Measurements from ENCODE around the gene LGI1. TPM values are rescaled to one million over a fixed set of nuclear protein-coding genes. Genes with fewer than 3 reads are reported as not detected.

LGI1 gene
- total and polyA plus RNA-seq, 2 of the 8 experiments (the other 6 are each of a cell fraction or from before 2014, with no cell fraction given): 0.15 TPM; not detected in 1

DNA sequence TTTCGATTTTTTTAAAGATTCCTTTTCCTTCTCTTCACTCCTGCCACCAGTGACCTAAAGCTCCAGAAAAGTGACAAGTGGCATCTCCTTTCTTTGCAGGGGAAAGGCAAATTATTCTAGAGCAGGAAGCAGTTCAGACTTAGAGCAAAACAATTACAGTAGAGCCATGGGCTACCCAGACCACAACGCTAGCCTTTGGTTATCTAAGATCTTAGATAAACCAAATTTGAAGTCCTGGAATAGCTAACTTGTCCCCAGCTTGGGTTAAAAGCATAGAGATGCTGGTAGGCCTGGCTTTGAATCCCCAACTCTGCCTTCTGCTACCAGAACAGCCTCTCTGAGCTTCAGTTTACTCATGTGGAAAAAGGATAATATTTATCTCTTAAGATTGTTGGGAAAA, 38.4 kb downstream of the LGI1 start:
- no peaks in the 10 kb centered on the region for H3K27me3 ChIP-seq (replicated peaks in 1 of 4; ENCODE audit: control insufficient read depth in 3 of 4, extremely low read depth in 1 of 4, insufficient read depth in 3 of 4, low read length in 3 of 4)
- H3K4me2 ChIP-seq (ENCODE audit: insufficient read depth in 1 of 2, low read depth in 2 of 2, low read length in 2 of 2): no peak overlapping the region
- no peak overlapping the region for H3K18ac ChIP-seq (ENCODE audit: extremely low read depth, low read length)
- no peaks in the 10 kb centered on the region for H3K9me3 ChIP-seq (ENCODE audit: insufficient read depth in 2 of 2, low read depth in 1 of 2, low read length in 1 of 2)
- no peak overlapping the region for H3K27ac ChIP-seq (ENCODE audit: low read depth, low read length)
- TF ChIP-seq JUN (IDR thresholded peaks at IDR 0.05; ENCODE audit: low read depth, low read length) (no peak), RNF2 (IDR thresholded peaks at IDR 0.05; ENCODE audit: borderline replicate concordance, low read depth, low read length, missing control alignments, poor library complexity, severe bottlenecking) (no peak), SAP30 (IDR thresholded peaks at IDR 0.05; ENCODE audit: insufficient read depth, insufficient replicate concordance, low read length) (no peak)
- no peak overlapping the region for H3K9ac ChIP-seq (replicated peaks in 1 of 4; ENCODE audit: extremely low read depth in 1 of 4, low read depth in 3 of 4, low read length in 3 of 4)
- H2BK120ac ChIP-seq (replicated peaks; ENCODE audit: low read depth, low read length): no peak overlapping the region
- no peak overlapping the region for H4K5ac ChIP-seq (ENCODE audit: insufficient read length, low read depth, low read length)
- H4K91ac ChIP-seq (replicated peaks; ENCODE audit: insufficient read length, low read length): no peak overlapping the region
- H2BK5ac ChIP-seq (ENCODE audit: low read depth, low read length): no peak overlapping the region
- no peak overlapping the region for H2AK5ac ChIP-seq (ENCODE audit: low read depth, low read length)
- no peaks in the 10 kb centered on the region for H3K36me3 ChIP-seq (ENCODE audit: control insufficient read depth in 2 of 4, insufficient read depth in 4 of 4, low read length in 3 of 4)
- no peak overlapping the region for H3K56ac ChIP-seq (replicated peaks; ENCODE audit: insufficient read length, low read depth, low read length)
- DNase-seq (ENCODE audit: low read depth in 1 of 2, low spot score in 2 of 2) (no peak), FAIRE-seq (no peak)
- H3K14ac ChIP-seq (ENCODE audit: insufficient read length): no peak overlapping the region
- peaks cover 0 to 7% (median 3%) of the 10 kb centered on the region in 4 experiments; a peak in 2 of 7 replicates for H3K4me1 ChIP-seq (replicated peaks in 1 of 4; ENCODE audit: control insufficient read depth in 3 of 4, insufficient read depth in 4 of 4, low read length in 3 of 4)
- H3K4me3 ChIP-seq (ENCODE audit: extremely low read depth in 1 of 4, insufficient read depth in 2 of 4, low read depth in 3 of 4, low read length in 4 of 4): no peak overlapping the region
- CTCF ChIA-PET (ENCODE audit: partially characterized antibody): interaction anchor here (1.0 to 1.6 kb wide), 4 partner anchors 14 to 47 kb away, joined by 4 to 6 read pairs (median 6); no protein-coding TSS in a partner anchor
- no peaks in the 10 kb centered on the region for H3K79me1 ChIP-seq (ENCODE audit: low read depth, low read length)
- 82% methylated on average over 2 of the region's 2 CpGs; no CpG with 5 or more reads in 1 of the 2 experiments for WGBS, 2 experiments (ENCODE audit: extremely low coverage in 1 of 2, insufficient coverage in 1 of 2, insufficient read length in 1 of 2, insufficient replicate concordance in 2 of 2, low coverage in 1 of 2, low lambda C conversion rate in 2 of 2, missing lambda C conversion rate in 1 of 2)
- H3K23ac ChIP-seq (ENCODE audit: insufficient read length): no peak overlapping the region
- no peak overlapping the region for H3K4ac ChIP-seq (replicated peaks; ENCODE audit: insufficient read length, low read depth, low read length)
- POLR2A ChIA-PET (ENCODE audit: partially characterized antibody): no interaction called here
- no peak overlapping the region for H2BK20ac ChIP-seq (ENCODE audit: low read length)
- H4K8ac ChIP-seq (ENCODE audit: extremely low read depth, insufficient read depth, low read length): no peak overlapping the region
- H3K79me2 ChIP-seq (ENCODE audit: control insufficient read depth in 1 of 2, insufficient read depth in 2 of 2, low read length in 2 of 2): no peaks in the 10 kb centered on the region
- no peaks in the 10 kb centered on the region for H3K23me2 ChIP-seq (ENCODE audit: low read depth, low read length)
- no peak overlapping the region for H2AFZ ChIP-seq (ENCODE audit: low read length)
- no peaks in the 10 kb centered on the region for H4K20me1 ChIP-seq (replicated peaks in 1 of 2; ENCODE audit: control insufficient read depth in 1 of 2, insufficient read depth in 2 of 2, low read length in 2 of 2)
- no peak overlapping the region for H2BK12ac ChIP-seq (ENCODE audit: low read depth, low read length)
- H2BK15ac ChIP-seq (ENCODE audit: low read length): no peak overlapping the region
